Keratinocyte (primary cell): ENCODE measurements around the gene ARL4C. TPM values are rescaled to one million over a fixed set of nuclear protein-coding genes. Genes with fewer than 3 reads are reported as not detected.

Source experiments
- DNase-seq: peaks from one replicate; pipeline ENCODE4 v3.0.0-alpha.2; 2011; ENCODE audit warnings: low read depth, missing footprints, low spot score
- FAIRE-seq: peaks from 2 replicates; lab custom pipeline; 2011; peaks lifted over from hg19 to GRCh38; lab: Jason Lieb, UNC
- H2AFZ ChIP-seq: 2 replicates; pipeline ENCODE4 v1.6.0; 2012; ENCODE audit warnings: low read length, control low read depth, inconsistent platforms; ENCODE audit not compliant: control insufficient read depth
- H3K27ac ChIP-seq: 2 replicates; pipeline ENCODE4 v1.5.1; 2011; ENCODE audit warnings: low read length; ENCODE audit not compliant: control insufficient read depth, insufficient read depth
- H3K27me3 ChIP-seq: 3 replicates; pipeline ENCODE4 v1.6.0; 2011; ENCODE audit warnings: low read length; ENCODE audit not compliant: control insufficient read depth, insufficient read depth; ENCODE audit errors: extremely low read depth
- H3K36me3 ChIP-seq, 2 experiments: 2 replicates in 1 of 2; 3 replicates in 1 of 2; pipeline ENCODE4 v1.5.1; 2011; ENCODE audit warnings: low read length in 2 of 2, mild to moderate bottlenecking in 1 of 2; ENCODE audit not compliant: control insufficient read depth in 2 of 2, insufficient read depth in 2 of 2; ENCODE audit errors: extremely low read depth in 1 of 2
- H3K4me1 ChIP-seq: 3 replicates; pipeline ENCODE4 v1.5.1; 2011; ENCODE audit warnings: low read length; ENCODE audit not compliant: control insufficient read depth, insufficient read depth; ENCODE audit errors: extremely low read depth
- H3K4me2 ChIP-seq: 3 replicates; pipeline ENCODE4 v1.6.0; 2011; ENCODE audit warnings: low read depth, low read length; ENCODE audit not compliant: control insufficient read depth, insufficient read depth; ENCODE audit errors: extremely low read depth
- H3K4me3 ChIP-seq, 3 experiments: fragments of 200-600 bp in 1 of 3; sonication (generic) in 1 of 3; 2 replicates in 2 of 3; 3 replicates in 1 of 3; pipeline ENCODE4 v1.5.1; 2011 to 2016; ENCODE audit warnings: low read length in 3 of 3, mild to moderate bottlenecking in 3 of 3, control low read depth in 2 of 3, inconsistent platforms in 1 of 3, low read depth in 1 of 3, mixed read lengths in 1 of 3, mixed run types in 1 of 3, moderate library complexity in 1 of 3; ENCODE audit not compliant: control insufficient read depth in 2 of 3, insufficient read depth in 2 of 3; ENCODE audit errors: extremely low read depth in 1 of 3
- H3K79me2 ChIP-seq: 2 replicates; pipeline ENCODE4 v1.6.0; 2012; ENCODE audit warnings: low read length; ENCODE audit not compliant: control insufficient read depth, insufficient read depth
- H3K9ac ChIP-seq: 3 replicates; pipeline ENCODE4 v1.6.0; 2011; ENCODE audit warnings: low read length; ENCODE audit not compliant: control insufficient read depth, insufficient read depth; ENCODE audit errors: extremely low read depth
- H3K9me1 ChIP-seq: 3 replicates; pipeline ENCODE4 v1.6.0; 2011; ENCODE audit warnings: low read length; ENCODE audit not compliant: control insufficient read depth, insufficient read depth; ENCODE audit errors: extremely low read depth
- H3K9me3 ChIP-seq: 2 replicates; pipeline ENCODE4 v1.5.1; 2012; ENCODE audit warnings: low read depth, low read length; ENCODE audit not compliant: control insufficient read depth
- H4K20me1 ChIP-seq: 3 replicates; pipeline ENCODE4 v1.6.0; 2011; ENCODE audit warnings: low read length; ENCODE audit not compliant: control insufficient read depth, insufficient read depth; ENCODE audit errors: extremely low read depth
- CTCF ChIP-seq, 3 experiments: IDR thresholded peaks in 1 of 3; conservative IDR thresholded peaks in 1 of 3; optimal IDR thresholded peaks in 1 of 3; 2 replicates in 2 of 3; 3 replicates in 1 of 3; pipeline versions ENCODE3 to v1.5.1; 2011; ENCODE audit warnings: low read length in 3 of 3, mild to moderate bottlenecking in 3 of 3, moderate library complexity in 2 of 3, control low read depth in 1 of 3, inconsistent platforms in 1 of 3; ENCODE audit not compliant: insufficient read depth in 2 of 3; ENCODE audit errors: extremely low read depth in 1 of 3
- EZH2 ChIP-seq: IDR thresholded peaks from one replicate; pipeline ENCODE4 v1.6.1; 2012; ENCODE audit warnings: inconsistent platforms, mild to moderate bottlenecking, low read length, moderate library complexity
- dilution Hi-C: fragments of 300-500 bp; cut with MboI; formaldehyde crosslinking; loops from one replicate; pipeline ENCODE4 v1.7.0; 2020; ENCODE audit warnings: low sequenced_read_pairs; ENCODE audit not compliant: extremely low pct_ligation_motif_present
- polyA plus RNA-seq, 5 experiments: library from polyadenylated mRNA; depleted of rRNA in 3 of 5; stranded (reverse) in 3 of 5; stranded (forward) in 1 of 5; unstranded in 1 of 5; fragments of >200 nt; gene quantifications; 1 replicate in 1 of 5; 2 replicates in 3 of 5; 3 replicates in 1 of 5; pipeline versions ENCODE4 v1.2.1 to v1.2.3, GENCODE V29; 2011 to 2012; ENCODE audit warnings: missing spikeins in 2 of 5, low read depth in 1 of 5, low replicate concordance in 1 of 5

Gene ARL4C
- polyA plus RNA-seq, 1 donor (not counting 4 experiments of a cell fraction or from before 2014, with no cell fraction given): 79.5 TPM

- DNase-seq (no peak), FAIRE-seq (peak; percentile 55)
- TF ChIP-seq EZH2 (no peak), CTCF (optimal IDR thresholded peaks at IDR 0.05 in 1 of 3, IDR thresholded peaks at IDR 0.05 in 1 of 3, conservative IDR thresholded peaks at IDR 0.05 in 1 of 3; ENCODE audit: extremely low read depth in 1 of 3, insufficient read depth in 2 of 3, low read length in 3 of 3) (no peak)
- H3K4me3 ChIP-seq: peak overlapping the region; percentile 95 to 98 (median 97)
- dilution Hi-C loops: no loop called here
- peak overlapping the region; percentile 91 for H3K4me2 ChIP-seq
- H2AFZ ChIP-seq: no peak overlapping the region
- H3K27ac ChIP-seq: peak overlapping the region; percentile 94
- peaks cover 22% of the 10 kb centered on the region for H3K4me1 ChIP-seq
- peaks cover 10 to 24% of the 10 kb centered on the region in 2 experiments for H3K36me3 ChIP-seq
- H3K9me1 ChIP-seq: no peaks in the 10 kb centered on the region
- no peaks in the 10 kb centered on the region for H3K27me3 ChIP-seq
- H4K20me1 ChIP-seq: peaks cover 11% of the 10 kb centered on the region
- H3K9me3 ChIP-seq: no peaks in the 10 kb centered on the region
- peak overlapping the region; percentile 97 for H3K9ac ChIP-seq
- H3K79me2 ChIP-seq: peaks cover 52% of the 10 kb centered on the region
Observed at GRCh38 chr2:234494361-234495250, 2.3 kb downstream of the ARL4C start.

- Histone ChIP-seq H3K27me3 (no peaks in the 10 kb centered on the region), H3K79me2 (peaks cover 52% of the 10 kb centered on the region), H3K36me3 (peaks cover 10 to 24% of the 10 kb centered on the region in 2 experiments), H3K9me3 (no peaks in the 10 kb centered on the region), H2AFZ (no peak overlapping the region), H3K4me2 (peak overlapping the region; percentile 91), H4K20me1 (peaks cover 11% of the 10 kb centered on the region), H3K4me1 (peaks cover 19% of the 10 kb centered on the region), H3K9me1 (no peaks in the 10 kb centered on the region), H3K9ac (peak overlapping the region; percentile 97), H3K4me3 (peak overlapping the region; percentile 95 to 98 (median 97)), H3K27ac (peak overlapping the region; percentile 94)
- TF ChIP-seq EZH2: no peak
- no peak for DNase-seq
- FAIRE-seq: no peak
- dilution Hi-C loops: no loop called here
Observed at GRCh38 chr2:234493796-234494195, 3.1 kb downstream of the ARL4C start.
